H9 (cell line): ENCODE results near the gene AP1S1. TPM values are rescaled to one million over a fixed set of nuclear protein-coding genes. Genes with fewer than 3 reads are reported as not detected.

Experiments used
- DNase-seq: peaks from one replicate; pipeline ENCODE4 v3.0.0-alpha.2; 2017
- H2AFZ ChIP-seq: one replicate; pipeline ENCODE4 v1.6.1; 2013; ENCODE audit warnings: mild to moderate bottlenecking, low read length, control low read depth, moderate library complexity
- H2AK5ac ChIP-seq: 2 replicates; pipeline ENCODE4 v1.6.1; 2013; ENCODE audit warnings: low read length, control low read depth, mixed read lengths; ENCODE audit not compliant: insufficient read length
- H2BK120ac ChIP-seq: one replicate; pipeline ENCODE4 v1.6.1; 2013; ENCODE audit warnings: low read depth, mild to moderate bottlenecking, low read length, control low read depth, inconsistent platforms; ENCODE audit not compliant: poor library complexity, severe bottlenecking
- H2BK12ac ChIP-seq: 2 replicates; pipeline ENCODE4 v1.6.1; 2013; ENCODE audit warnings: low read length, control low read depth, mixed read lengths, low read depth; ENCODE audit not compliant: insufficient read length
- H2BK15ac ChIP-seq: 2 replicates; pipeline ENCODE4 v1.6.1; 2013; ENCODE audit warnings: low read depth, low read length, control low read depth
- H2BK20ac ChIP-seq: one replicate; pipeline ENCODE4 v1.6.1; 2013; ENCODE audit warnings: low read depth, mild to moderate bottlenecking, low read length, control low read depth, inconsistent platforms; ENCODE audit not compliant: poor library complexity, severe bottlenecking
- H2BK5ac ChIP-seq: 2 replicates; pipeline ENCODE4 v1.6.1; 2013; ENCODE audit warnings: low read length, control low read depth, mixed read lengths; ENCODE audit not compliant: insufficient read length
- H3K14ac ChIP-seq: 2 replicates; pipeline ENCODE4 v1.6.1; 2013; ENCODE audit warnings: low read length, control low read depth; ENCODE audit not compliant: insufficient read depth
- H3K18ac ChIP-seq: 2 replicates; pipeline ENCODE4 v1.6.1; 2013; ENCODE audit warnings: low read depth, mild to moderate bottlenecking, mixed read lengths, low read length, control low read depth; ENCODE audit not compliant: insufficient read length
- H3K23ac ChIP-seq: 2 replicates; pipeline ENCODE4 v1.6.1; 2013; ENCODE audit warnings: low read length, control low read depth, mixed read lengths, low read depth; ENCODE audit not compliant: insufficient read length
- H3K23me2 ChIP-seq: 2 replicates; pipeline ENCODE4 v1.6.1; 2013; ENCODE audit warnings: low read depth, mild to moderate bottlenecking, mixed read lengths, low read length, control low read depth; ENCODE audit not compliant: insufficient read length, poor library complexity, severe bottlenecking
- H3K27ac ChIP-seq: 2 replicates; pipeline ENCODE4 v1.5.1; 2013; ENCODE audit warnings: low read length, control low read depth, mixed read lengths, low read depth; ENCODE audit not compliant: insufficient read length
- H3K27me3 ChIP-seq: 2 replicates; pipeline ENCODE4 v1.6.1; 2013; ENCODE audit warnings: low read length, control low read depth, inconsistent platforms; ENCODE audit not compliant: insufficient read depth
- H3K4ac ChIP-seq: 2 replicates; pipeline ENCODE4 v1.6.1; 2013; ENCODE audit warnings: low read depth, mild to moderate bottlenecking, control low read depth, inconsistent platforms, low read length, moderate library complexity
- H3K4me1 ChIP-seq: 2 replicates; pipeline ENCODE4 v1.6.1; 2013; ENCODE audit warnings: low read length, control low read depth, inconsistent platforms; ENCODE audit not compliant: insufficient read depth
- H3K4me2 ChIP-seq: 2 replicates; pipeline ENCODE4 v1.6.1; 2013; ENCODE audit warnings: low read length, control low read depth, mixed read lengths; ENCODE audit not compliant: insufficient read length, insufficient read depth
- H3K56ac ChIP-seq: 2 replicates; pipeline ENCODE4 v1.6.1; 2013; ENCODE audit warnings: low read depth, mild to moderate bottlenecking, mixed read lengths, low read length, control low read depth; ENCODE audit not compliant: insufficient read length
- H3K79me1 ChIP-seq: 2 replicates; pipeline ENCODE4 v1.6.1; 2013; ENCODE audit warnings: low read depth, mild to moderate bottlenecking, moderate library complexity, low read length, control low read depth, inconsistent platforms; ENCODE audit not compliant: insufficient read depth, poor library complexity, severe bottlenecking
- H3K79me2 ChIP-seq: 2 replicates; pipeline ENCODE4 v1.6.1; 2013; ENCODE audit warnings: low read length, control low read depth, inconsistent platforms; ENCODE audit not compliant: insufficient read depth
- H3K9ac ChIP-seq: 2 replicates; pipeline ENCODE4 v1.6.1; 2013; ENCODE audit warnings: low read length, control low read depth, mixed read lengths; ENCODE audit not compliant: insufficient read length; ENCODE audit errors: extremely low read depth
- H3K9me3 ChIP-seq: one replicate; pipeline ENCODE4 v1.6.1; 2013; ENCODE audit warnings: low read depth, low read length, inconsistent platforms; ENCODE audit not compliant: control insufficient read depth
- H3T11ph ChIP-seq: one replicate; pipeline ENCODE4 v1.6.1; 2013; ENCODE audit warnings: mild to moderate bottlenecking, low read length, control low read depth, inconsistent platforms
- H4K20me1 ChIP-seq: one replicate; pipeline ENCODE4 v1.6.1; 2013; ENCODE audit not compliant: control insufficient read depth, insufficient read length, insufficient read depth
- H4K5ac ChIP-seq: 2 replicates; pipeline ENCODE4 v1.6.1; 2013; ENCODE audit warnings: low read depth, mild to moderate bottlenecking, mixed read lengths, low read length, control low read depth; ENCODE audit not compliant: insufficient read length
- H4K8ac ChIP-seq: replicated peaks from 2 replicates; pipeline ENCODE4 v1.6.1; 2013; ENCODE audit warnings: low read length, control low read depth, mixed read lengths, low read depth; ENCODE audit not compliant: insufficient read length
- H4K91ac ChIP-seq: 2 replicates; pipeline ENCODE4 v1.6.1; 2013; ENCODE audit warnings: low read depth, mild to moderate bottlenecking, moderate library complexity, mixed read lengths, low read length, control low read depth; ENCODE audit not compliant: insufficient read length
- H3K27ac Mint-ChIP-seq, 3 experiments: 2 replicates in 2 of 3; 3 replicates in 1 of 3; pipeline ENCODE4 v1.8.0; 2020 to 2021; ENCODE audit warnings: mixed read lengths in 3 of 3, mild to moderate bottlenecking in 1 of 3, moderate library complexity in 1 of 3
- H3K27me3 Mint-ChIP-seq: 2 replicates; pipeline ENCODE4 v1.8.0; 2021; ENCODE audit warnings: low read depth, mild to moderate bottlenecking, moderate library complexity, mixed read lengths
- H3K36me3 Mint-ChIP-seq, 3 experiments: 2 replicates in 2 of 3; 3 replicates in 1 of 3; pipeline ENCODE4 v1.8.0; 2020 to 2021; ENCODE audit warnings: low read depth in 3 of 3, mixed read lengths in 3 of 3; ENCODE audit not compliant: insufficient read depth in 1 of 3
- H3K4me1 Mint-ChIP-seq, 2 experiments: 2 replicates each; pipeline ENCODE4 v1.8.0; 2020; ENCODE audit warnings: mixed read lengths in 2 of 2
- H3K4me3 Mint-ChIP-seq, 2 experiments: 2 replicates in 1 of 2; 3 replicates in 1 of 2; pipeline ENCODE4 v1.8.0; 2020 to 2021; ENCODE audit warnings: mild to moderate bottlenecking in 2 of 2, mixed read lengths in 2 of 2, moderate library complexity in 1 of 2
- H3K9me3 Mint-ChIP-seq, 2 experiments: 2 replicates in 1 of 2; 3 replicates in 1 of 2; pipeline ENCODE4 v1.8.0; 2020; ENCODE audit warnings: mild to moderate bottlenecking in 2 of 2, mixed read lengths in 2 of 2, moderate library complexity in 1 of 2
- CTCF ChIP-seq: fragments of 200-600 bp; sonication (generic); conservative IDR thresholded peaks from 3 replicates; pipeline ENCODE4 v1.8.0; 2021; ENCODE audit warnings: antibody characterized with exemption, mild to moderate bottlenecking
- WGBS: extraction: QIAGEN DNeasy Blood & Tissue Kit; methylation state at CpG from one replicate; pipeline ENCODE4 v1.1.7; 2013; ENCODE audit warnings: missing lambda C conversion rate, low lambda C conversion rate, mixed read lengths; ENCODE audit not compliant: insufficient read length; ENCODE audit errors: extremely low coverage; 5-methylcytosine and 5-hydroxymethylcytosine counted together
- total RNA-seq: library from RNA; stranded (reverse); gene quantifications from 2 replicates; pipeline ENCODE4 v1.2.1, GENCODE V29; 2021

AP1S1 gene
- total RNA-seq, 1 experiment from 2014 or later: 65.2 TPM

- Histone ChIP-seq H2BK120ac (no peak overlapping the region), H3K4me1 (peaks cover 13% of the 10 kb centered on the region; the same call in 1 of the 2 replicates), H3T11ph (no peak overlapping the region), H2BK15ac (no peak overlapping the region), H3K27me3 (no peaks in the 10 kb centered on the region), H3K4ac (no peak overlapping the region), H3K23me2 (no peaks in the 10 kb centered on the region), H4K5ac (no peak overlapping the region), H2BK20ac (no peak overlapping the region), H3K79me2 (no peaks in the 10 kb centered on the region), H3K56ac (no peak overlapping the region), H3K18ac (no peak overlapping the region), H2BK12ac (no peak overlapping the region), H4K20me1 (no peaks in the 10 kb centered on the region), H2AFZ (no peak overlapping the region), H4K91ac (no peak overlapping the region), H3K23ac (no peak overlapping the region), H3K27ac (no peak overlapping the region), H3K9me3 (no peaks in the 10 kb centered on the region), H2BK5ac (no peak overlapping the region), H2AK5ac (no peak overlapping the region), H3K79me1 (no peaks in the 10 kb centered on the region), H3K14ac (no peak overlapping the region), H3K4me2 (no peak overlapping the region), H4K8ac (no peak overlapping the region), H3K9ac (no peak overlapping the region)
- no peak for DNase-seq
- Mint-ChIP-seq H3K27me3 (peaks cover 7% of the 10 kb centered on the region), H3K9me3 (peaks cover 6 to 7% of the 10 kb centered on the region in 2 experiments; a peak in 3 of 5 replicates), H3K4me1 (peaks cover 49 to 56% of the 10 kb centered on the region in 2 experiments), H3K36me3 (peaks cover 0 to 5% (median 3%) of the 10 kb centered on the region in 3 experiments; a peak in 3 of 7 replicates), H3K4me3 (no peak overlapping the region), H3K27ac (no peak overlapping the region)
- no CpG with 5 or more reads among the region's 3 CpGs for WGBS
- TF ChIP-seq CTCF: no peak
Observed at GRCh38 chr7:101123703-101124068, 30.6 kb upstream of the AP1S1 start.
